HepG2 (cell line): ENCODE results near the gene ANO1. TPM values are rescaled to one million over a fixed set of nuclear protein-coding genes. Genes with fewer than 3 reads are reported as not detected.

Experiments used
- ATAC-seq: fragments of 200-7000 bp; cut with Tn5 transposase; 3 replicates; pipeline ENCODE4 v1.9.1; 2020; ENCODE audit warnings: mild to moderate bottlenecking, moderate library complexity
- BruUV-seq: library from RNA; stranded (reverse); fragments of 400-500 nt; replicated peaks from 2 replicates; lab custom pipeline; 2021; lab: Mats Ljungman, UMichigan
- CTCF ChIA-PET: fragments of 300-600 bp; formaldehyde crosslinking; extraction: SDS; loops from one replicate; lab custom pipeline; 2021; ENCODE audit warnings: low total read pairs, inconsistent platforms, low intra/inter-chr PET ratio; lab: Yijun Ruan, JAX
- POLR2A ChIA-PET: fragments of 350-600 bp; sonication (Branson Sonifier 250); formaldehyde crosslinking; loops from one replicate; lab custom pipeline; 2020; ENCODE audit warnings: antibody characterized with exemption, inconsistent platforms; lab: Yijun Ruan, JAX
- DNase-seq: peaks from one replicate; pipeline ENCODE4 v3.0.0-alpha.2; 2015; ENCODE audit warnings: low spot score
- FAIRE-seq: peaks from 3 replicates; lab custom pipeline; 2011; peaks lifted over from hg19 to GRCh38; lab: Jason Lieb, UNC
- H2AFZ ChIP-seq: one replicate; pipeline ENCODE4 v1.6.1; 2011; ENCODE audit warnings: low read length, inconsistent platforms
- H3K27ac ChIP-seq: fragments of 300-600 bp; 3 replicates; pipeline ENCODE4 v1.8.0; 2011; ENCODE audit warnings: mixed run types, mild to moderate bottlenecking, mixed read lengths, low read length, inconsistent platforms; ENCODE audit not compliant: insufficient read depth; ENCODE audit errors: extremely low read length
- H3K27me3 ChIP-seq, 2 experiments: fragments of 200-600 bp in 1 of 2; 2 replicates in 1 of 2; 3 replicates in 1 of 2; pipeline versions ENCODE4 v1.6.0 to v1.8.0; 2011; ENCODE audit warnings: low read length in 2 of 2, mild to moderate bottlenecking in 2 of 2, moderate library complexity in 2 of 2, inconsistent platforms in 1 of 2; ENCODE audit not compliant: insufficient read depth in 2 of 2, control insufficient read depth in 1 of 2
- H3K36me3 ChIP-seq, 2 experiments: fragments of 200-600 bp in 1 of 2; replicated peaks in 1 of 2; 2 replicates in 1 of 2; 3 replicates in 1 of 2; pipeline versions ENCODE4 v1.5.1 to v1.8.0; 2011; ENCODE audit warnings: low read length in 2 of 2, inconsistent platforms in 1 of 2; ENCODE audit not compliant: insufficient read depth in 2 of 2, control insufficient read depth in 1 of 2
- H3K4me1 ChIP-seq: 2 replicates; pipeline ENCODE4 v1.5.1; 2012; ENCODE audit warnings: low read length, inconsistent platforms; ENCODE audit not compliant: insufficient read depth
- H3K4me2 ChIP-seq: 2 replicates; pipeline ENCODE4 v1.6.0; 2011; ENCODE audit warnings: low read depth, low read length, inconsistent platforms
- H3K4me3 ChIP-seq, 3 experiments: fragments of 200-600 bp in 1 of 3; sonication (generic), shearing (Covaris generic) in 1 of 3; replicated peaks in 1 of 3; 2 replicates each; pipeline ENCODE4 v1.5.1; 2011 to 2016; ENCODE audit warnings: low read length in 3 of 3, inconsistent platforms in 2 of 3, low read depth in 2 of 3, mild to moderate bottlenecking in 2 of 3, control low read depth in 1 of 3, mixed read lengths in 1 of 3; ENCODE audit not compliant: insufficient read depth in 1 of 3
- H3K79me2 ChIP-seq: one replicate; pipeline ENCODE4 v1.6.1; 2011; ENCODE audit warnings: low read length, inconsistent platforms; ENCODE audit not compliant: insufficient read depth
- H3K9ac ChIP-seq: 2 replicates; pipeline ENCODE4 v1.6.0; 2011; ENCODE audit warnings: mild to moderate bottlenecking, low read depth, low read length, inconsistent platforms; ENCODE audit not compliant: insufficient read depth
- H3K9me3 ChIP-seq: 2 replicates; pipeline ENCODE4 v1.5.1; 2012; ENCODE audit warnings: mild to moderate bottlenecking, low read length
- H4K20me1 ChIP-seq: 2 replicates; pipeline ENCODE4 v1.6.0; 2011; ENCODE audit warnings: inconsistent platforms, mild to moderate bottlenecking, low read length, moderate library complexity; ENCODE audit not compliant: insufficient read depth
- BORCS8-MEF2B ChIP-seq: sonication (generic); formaldehyde crosslinking; IDR thresholded peaks from 2 replicates; pipeline ENCODE4 v1.8.0; 2022; ENCODE audit warnings: mild to moderate bottlenecking, missing genetic modification reagents
- CEBPB ChIP-seq: IDR thresholded peaks from 2 replicates; pipeline ENCODE4 v1.6.1; 2011; ENCODE audit warnings: low read depth, low read length, improper control_type of control experiment, borderline replicate concordance
- KLF15 ChIP-seq: sonication (generic); formaldehyde crosslinking; IDR thresholded peaks from 2 replicates; pipeline ENCODE4 v1.8.1; 2023; ENCODE audit warnings: borderline replicate concordance, mild to moderate bottlenecking, inconsistent platforms, missing genetic modification reagents, mixed read lengths
- MLXIP ChIP-seq: sonication (generic); formaldehyde crosslinking; IDR thresholded peaks from 2 replicates; pipeline ENCODE4 v1.9.0; 2021; ENCODE audit warnings: missing genetic modification reagents, borderline replicate concordance
- PHF20 ChIP-seq: sonication (generic); formaldehyde crosslinking; IDR thresholded peaks from 2 replicates; pipeline ENCODE4 v1.5.0; 2020; ENCODE audit warnings: mild to moderate bottlenecking, missing genetic modification reagents
- SOX6 ChIP-seq, 2 experiments: fragments of 450-650 bp in 1 of 2; sonication (generic) in 1 of 2; formaldehyde crosslinking in 1 of 2; IDR thresholded peaks; 2 replicates each; pipeline versions ENCODE4 v1.4.0 to v1.6.1; 2017 to 2020; ENCODE audit warnings: antibody characterized with exemption in 1 of 2, mild to moderate bottlenecking in 1 of 2, missing genetic modification reagents in 1 of 2
- ZNF10 ChIP-seq: sonication (generic); formaldehyde crosslinking; IDR thresholded peaks from 2 replicates; pipeline ENCODE4 v1.4.0; 2020; ENCODE audit warnings: mild to moderate bottlenecking, low read depth, missing genetic modification reagents, borderline replicate concordance
- ZNF264 ChIP-seq: sonication (generic); formaldehyde crosslinking; IDR thresholded peaks from 2 replicates; pipeline ENCODE4 v1.4.0; 2020; ENCODE audit warnings: missing genetic modification reagents
- ZNF788 ChIP-seq: sonication (generic); formaldehyde crosslinking; IDR thresholded peaks from 2 replicates; pipeline ENCODE4 v1.5.0; 2020; ENCODE audit warnings: mild to moderate bottlenecking, missing genetic modification reagents, borderline replicate concordance
- ZSCAN29 ChIP-seq: sonication (generic); formaldehyde crosslinking; conservative IDR thresholded peaks from 2 replicates; pipeline ENCODE4 v1.4.0; 2020; ENCODE audit warnings: mild to moderate bottlenecking, missing genetic modification reagents
- WGBS: methylation state at CpG from one replicate; pipeline ENCODE4 v1.1.6; 2017; ENCODE audit warnings: low lambda C conversion rate; 5-methylcytosine and 5-hydroxymethylcytosine counted together
- in situ Hi-C: cut with HindIII; loops from 2 replicates; pipeline ENCODE4 v1.10.0; 2017; ENCODE audit warnings: low pct_unique_long_range_greater_than_20kb; ENCODE audit not compliant: extremely low pct_ligation_motif_present
- intact Hi-C: fragments of 100-400 bp; cut with micrococcal nuclease; formaldehyde crosslinking; loops from one replicate; pipeline ENCODE4 v1.10.0; 2022; ENCODE audit not compliant: unreplicated experiment
- polyA plus RNA-seq, 8 experiments: library from polyadenylated mRNA; depleted of rRNA in 3 of 8; stranded (reverse) in 7 of 8; unstranded in 1 of 8; fragments of >200 nt; fragmentation: Illumina TruSeq in 4 of 8; extraction: Trizol in 4 of 8; gene quantifications; 2 replicates each; pipeline versions ENCODE4 v1.2.1 to v1.2.3, GENCODE V29; 2011 to 2016; ENCODE audit warnings: low read depth in 4 of 8, missing spikeins in 1 of 8, mixed read lengths in 1 of 8; ENCODE audit not compliant: insufficient read depth in 1 of 8
- total RNA-seq, 5 experiments: library from RNA; depleted of rRNA; stranded (reverse); fragments of >200 nt; fragmentation: Illumina TruSeq; extraction: Trizol; gene quantifications; 2 replicates each; pipeline ENCODE4 v1.2.3, GENCODE V29; 2016; ENCODE audit warnings: low read depth in 1 of 5
- TF ChIP-seq, protein P1 (sequence below): sonication (generic); formaldehyde crosslinking; IDR thresholded peaks from 2 replicates; pipeline ENCODE4 v1.4.0; 2020; ENCODE audit warnings: missing genetic modification reagents

The ANO1 gene
- total and polyA plus RNA-seq, 2 of the 13 experiments (the other 11 are each of a cell fraction or from before 2014, with no cell fraction given), result not detected

- H3K36me3 ChIP-seq, result no peaks in the 10 kb centered on the region
- DNase-seq (no peak), FAIRE-seq (no peak), ATAC-seq (no peak)
- 0 out of 2 replicates have a peak, but pooled peaks cover 2% of the 10 kb centered on the region for H4K20me1 ChIP-seq
- no peaks in the 10 kb centered on the region for H3K4me1 ChIP-seq
- peaks cover 12 to 57% of the 10 kb centered on the region in 2 experiments for H3K27me3 ChIP-seq
- no TSS peak for BruUV-seq
- H3K4me3 ChIP-seq, result no peak overlapping the region
- no peak overlapping the region for H3K9ac ChIP-seq
- intact Hi-C loops (no loop called here), in situ Hi-C loops (no loop called here)
- CTCF ChIA-PET, result no interaction called here
- POLR2A ChIA-PET, result no interaction called here
- WGBS, result 33% methylated on average over 7 of the region's 7 CpGs
- no peak for TF ChIP-seq PHF20
- TF ChIP-seq ZNF10 (CRISPR knock-in tag), result no peak
- TF ChIP-seq ZNF264 (CRISPR knock-in tag), result no peak
- TF ChIP-seq, protein P1, sequence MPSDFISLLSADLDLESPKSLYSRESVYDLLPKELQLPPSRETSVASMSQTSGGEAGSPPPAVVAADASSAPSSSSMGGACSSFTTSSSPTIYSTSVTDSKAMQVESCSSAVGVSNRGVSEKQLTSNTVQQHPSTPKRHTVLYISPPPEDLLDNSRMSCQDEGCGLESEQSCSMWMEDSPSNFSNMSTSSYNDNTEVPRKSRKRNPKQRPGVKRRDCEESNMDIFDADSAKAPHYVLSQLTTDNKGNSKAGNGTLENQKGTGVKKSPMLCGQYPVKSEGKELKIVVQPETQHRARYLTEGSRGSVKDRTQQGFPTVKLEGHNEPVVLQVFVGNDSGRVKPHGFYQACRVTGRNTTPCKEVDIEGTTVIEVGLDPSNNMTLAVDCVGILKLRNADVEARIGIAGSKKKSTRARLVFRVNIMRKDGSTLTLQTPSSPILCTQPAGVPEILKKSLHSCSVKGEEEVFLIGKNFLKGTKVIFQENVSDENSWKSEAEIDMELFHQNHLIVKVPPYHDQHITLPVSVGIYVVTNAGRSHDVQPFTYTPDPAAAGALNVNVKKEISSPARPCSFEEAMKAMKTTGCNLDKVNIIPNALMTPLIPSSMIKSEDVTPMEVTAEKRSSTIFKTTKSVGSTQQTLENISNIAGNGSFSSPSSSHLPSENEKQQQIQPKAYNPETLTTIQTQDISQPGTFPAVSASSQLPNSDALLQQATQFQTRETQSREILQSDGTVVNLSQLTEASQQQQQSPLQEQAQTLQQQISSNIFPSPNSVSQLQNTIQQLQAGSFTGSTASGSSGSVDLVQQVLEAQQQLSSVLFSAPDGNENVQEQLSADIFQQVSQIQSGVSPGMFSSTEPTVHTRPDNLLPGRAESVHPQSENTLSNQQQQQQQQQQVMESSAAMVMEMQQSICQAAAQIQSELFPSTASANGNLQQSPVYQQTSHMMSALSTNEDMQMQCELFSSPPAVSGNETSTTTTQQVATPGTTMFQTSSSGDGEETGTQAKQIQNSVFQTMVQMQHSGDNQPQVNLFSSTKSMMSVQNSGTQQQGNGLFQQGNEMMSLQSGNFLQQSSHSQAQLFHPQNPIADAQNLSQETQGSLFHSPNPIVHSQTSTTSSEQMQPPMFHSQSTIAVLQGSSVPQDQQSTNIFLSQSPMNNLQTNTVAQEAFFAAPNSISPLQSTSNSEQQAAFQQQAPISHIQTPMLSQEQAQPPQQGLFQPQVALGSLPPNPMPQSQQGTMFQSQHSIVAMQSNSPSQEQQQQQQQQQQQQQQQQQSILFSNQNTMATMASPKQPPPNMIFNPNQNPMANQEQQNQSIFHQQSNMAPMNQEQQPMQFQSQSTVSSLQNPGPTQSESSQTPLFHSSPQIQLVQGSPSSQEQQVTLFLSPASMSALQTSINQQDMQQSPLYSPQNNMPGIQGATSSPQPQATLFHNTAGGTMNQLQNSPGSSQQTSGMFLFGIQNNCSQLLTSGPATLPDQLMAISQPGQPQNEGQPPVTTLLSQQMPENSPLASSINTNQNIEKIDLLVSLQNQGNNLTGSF (CRISPR knock-in tag), result no peak
- no peak for TF ChIP-seq SOX6 (IDR thresholded peaks at IDR 0.05)
- TF ChIP-seq SOX6 (CRISPR knock-in tag; IDR thresholded peaks at IDR 0.05), result no peak
- TF ChIP-seq MLXIP (CRISPR knock-in tag), result no peak
- no peak for TF ChIP-seq KLF15
- no peak for TF ChIP-seq ZNF788 (CRISPR knock-in tag)
- TF ChIP-seq BORCS8-MEF2B, result no peak
- TF ChIP-seq ZSCAN29 (CRISPR knock-in tag), result no peak
- TF ChIP-seq CEBPB, result no peak
- no peak overlapping the region for H3K27ac ChIP-seq
- no peaks in the 10 kb centered on the region for H3K79me2 ChIP-seq
- no peaks in the 10 kb centered on the region for H3K9me3 ChIP-seq
- no peak overlapping the region for H3K4me2 ChIP-seq
- H2AFZ ChIP-seq, result no peak overlapping the region
Observed at GRCh38 chr11:70109006-70109405, 30.9 kb downstream of the ANO1 start.
